Astrocyte of the spinal cord (primary cell): ENCODE data around the gene LTBP4.
"Not testable (repeated sequence)": the region's sequence is repeated elsewhere in the genome, so short reads cannot be mapped to it uniquely, and the experiment has no call there.

Experiments
- DNase-seq: peaks from one replicate; pipeline ENCODE4 v3.0.0; 2011; ENCODE audit warnings: low read depth, low spot score
- H3K4me3 ChIP-seq: 2 replicates; pipeline ENCODE4 v1.5.1; 2011; ENCODE audit warnings: low read depth, mild to moderate bottlenecking, low read length, moderate library complexity
- CTCF ChIP-seq: IDR thresholded peaks from 2 replicates; pipeline ENCODE4 v1.5.1; 2012; ENCODE audit warnings: low read depth, mild to moderate bottlenecking, low read length, inconsistent platforms
- in situ Hi-C: cut with HindIII; loops from 2 replicates; pipeline ENCODE4 v1.10.0; 2017; ENCODE audit warnings: low sequenced_read_pairs

The LTBP4 gene

GRCh38 chr19:40640744-40641143 lies 39.6 kb downstream of the LTBP4 start:
- TF ChIP-seq CTCF: no peak
- no peak overlapping the region for H3K4me3 ChIP-seq
- no peak for DNase-seq
- in situ Hi-C loops: no loop called here

GRCh38 chr19:40641281-40641680 lies 40.1 kb downstream of the LTBP4 start:
- in situ Hi-C loops: no loop called here
- TF ChIP-seq CTCF: no peak
- no peak for DNase-seq
- H3K4me3 ChIP-seq: no peak overlapping the region

GRCh38 chr19:40642051-40642706 lies 41.0 kb downstream of the LTBP4 start:
- no peak for DNase-seq
- no peak overlapping the region for H3K4me3 ChIP-seq
- TF ChIP-seq CTCF: no peak
- in situ Hi-C loops: no loop called here

- H3K4me3 ChIP-seq: no peak overlapping the region
- DNase-seq: no peak
- TF ChIP-seq CTCF: no peak
- in situ Hi-C loops: no loop called here
Observed at GRCh38 chr19:40642757-40643305, 41.7 kb downstream of the LTBP4 start.

- in situ Hi-C loops: no loop called here
- no peak for TF ChIP-seq CTCF
- no peak overlapping the region for H3K4me3 ChIP-seq
- no peak for DNase-seq
Observed at GRCh38 chr19:40646743-40647254, 45.6 kb downstream of the LTBP4 start.

GRCh38 chr19:40649903-40650675 lies 48.9 kb downstream of the LTBP4 start:
- DNase-seq, in situ Hi-C loops, H3K4me3 ChIP-seq: not testable (repeated sequence)
